GM18499 (cell line): ENCODE measurements around the gene CPED1.

ENCODE experiments used
- ATAC-seq: cut with Tn5 transposase; IDR thresholded peaks from one replicate; pipeline ENCODE4 v1.9.1; 2021; ENCODE audit warnings: moderate number of reproducible peaks; ENCODE audit not compliant: insufficient read depth, unreplicated experiment

CPED1 gene

GRCh38 chr7:120988591-120989256, at the start of gene CPED1:
Gene CPED1 (plus strand): TSS chr7:120988711. CDS start chr7:120989622, 911 bp downstream.
- no peak for ATAC-seq

GRCh38 chr7:120939345-120939744, 49.2 kb upstream of the CPED1 start:
- ATAC-seq, result no peak

GRCh38 chr7:120941064-120941463, 47.4 kb upstream of the CPED1 start:
- ATAC-seq, result no peak

GRCh38 chr7:120941856-120942255, 46.7 kb upstream of the CPED1 start:
- no peak for ATAC-seq

GRCh38 chr7:120942861-120943260, 45.6 kb upstream of the CPED1 start:
- no peak for ATAC-seq

GRCh38 chr7:120944826-120945562, 43.5 kb upstream of the CPED1 start:
- no peak for ATAC-seq

GRCh38 chr7:120947980-120948379, 40.5 kb upstream of the CPED1 start:
- ATAC-seq, result no peak

- no peak for ATAC-seq
These were observed 39.1 kb upstream of the CPED1 start for GRCh38 chr7:120949393-120949911.

GRCh38 chr7:120949998-120950538, 38.4 kb upstream of the CPED1 start:
- ATAC-seq, result no peak

GRCh38 chr7:120950539-120951308, 37.8 kb upstream of the CPED1 start, which contains the start of gene ING3:
Gene ING3 (plus strand): TSS chr7:120950777. CDS start chr7:120950897, 120 bp downstream.
- ATAC-seq, result peak; percentile 97

GRCh38 chr7:120951309-120951699, 37.2 kb upstream of the CPED1 start:
- ATAC-seq, result no peak

- no peak for ATAC-seq
These were observed 36.7 kb upstream of the CPED1 start for GRCh38 chr7:120951826-120952225.

GRCh38 chr7:120955577-120956149, 32.8 kb upstream of the CPED1 start:
- ATAC-seq, result no peak

- no peak for ATAC-seq
These were observed 28.5 kb upstream of the CPED1 start for GRCh38 chr7:120959929-120960484.

- ATAC-seq, result no peak
These were observed 27.8 kb upstream of the CPED1 start for GRCh38 chr7:120960714-120961113.

- ATAC-seq, result no peak
These were observed 26.8 kb upstream of the CPED1 start for GRCh38 chr7:120961638-120962173.

GRCh38 chr7:120964088-120964487, 24.4 kb upstream of the CPED1 start:
- ATAC-seq, result no peak

- no peak for ATAC-seq
These were observed 21.6 kb upstream of the CPED1 start for GRCh38 chr7:120966961-120967360.

GRCh38 chr7:120973849-120974248, 14.7 kb upstream of the CPED1 start:
- no peak for ATAC-seq
